Measurements from ENCODE around the gene TNFRSF21. TPM values are rescaled to one million over a fixed set of nuclear protein-coding genes. Genes with fewer than 3 reads are reported as not detected.
A peak's percentile ranks its signal among the peaks of the same experiment; 100 is the strongest.

The TNFRSF21 gene
- total and polyA plus RNA-seq, 2 of the 8 experiments (the other 6 are each of a cell fraction or from before 2014, with no cell fraction given) = 16.4 to 52.7 TPM

DNA sequence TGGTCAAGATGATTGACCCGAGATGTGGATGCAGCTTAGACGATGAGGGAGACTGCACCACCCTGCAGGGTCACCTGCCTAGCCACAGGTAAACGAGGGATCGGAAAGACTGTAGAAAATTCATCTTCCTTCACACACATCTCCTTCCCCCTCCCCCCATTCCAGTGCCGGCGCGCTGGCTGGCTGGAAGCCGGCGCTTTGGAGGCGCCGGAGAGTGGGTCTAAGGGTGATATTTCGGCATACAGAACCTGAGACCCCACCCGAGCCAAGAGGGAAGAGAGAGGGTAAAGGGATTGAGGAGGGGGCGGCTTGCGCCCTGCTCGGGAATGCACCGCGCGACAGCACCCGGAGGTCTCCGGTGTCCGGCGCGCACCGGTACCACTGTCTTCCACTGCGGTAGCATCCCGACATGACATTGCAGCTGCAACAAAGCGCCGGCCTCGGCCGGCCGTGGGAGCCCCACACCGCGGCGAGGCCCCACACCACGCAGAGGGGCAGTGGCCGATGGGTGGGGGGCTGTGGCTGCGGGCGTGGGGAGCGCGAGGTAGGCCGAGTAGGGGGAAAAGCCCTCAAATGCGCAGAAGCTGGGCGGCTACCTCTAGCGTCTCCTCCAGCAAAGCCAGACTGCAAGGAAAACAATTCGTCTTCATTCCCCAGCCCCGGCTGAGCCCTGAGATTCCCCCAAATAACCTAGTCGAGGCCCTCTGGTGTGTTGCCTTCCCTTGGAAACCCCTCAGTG lies 984 bp downstream of the TNFRSF21 start (continued):
- no peak for TF ChIP-seq CHD7 (IDR thresholded peaks at IDR 0.05; ENCODE audit: insufficient replicate concordance, low read length)
- TF ChIP-seq, protein P1, sequence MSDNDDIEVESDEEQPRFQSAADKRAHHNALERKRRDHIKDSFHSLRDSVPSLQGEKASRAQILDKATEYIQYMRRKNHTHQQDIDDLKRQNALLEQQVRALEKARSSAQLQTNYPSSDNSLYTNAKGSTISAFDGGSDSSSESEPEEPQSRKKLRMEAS (IDR thresholded peaks at IDR 0.05) = no peak
- TF ChIP-seq TBP (IDR thresholded peaks at IDR 0.05; ENCODE audit: low read depth, low read length) = no peak
- TF ChIP-seq TEAD4 (IDR thresholded peaks at IDR 0.05; ENCODE audit: low read depth, low read length) = 0 out of 2 replicates have a peak, but pooled peaks have one; percentile 1
- no peak for TF ChIP-seq SIN3A (conservative IDR thresholded peaks at IDR 0.05 in 1 of 2, IDR thresholded peaks at IDR 0.05 in 1 of 2; ENCODE audit: low read depth in 1 of 2, low read length in 2 of 2)
- no peak for TF ChIP-seq ATF2 (IDR thresholded peaks at IDR 0.05; ENCODE audit: low read length)
- no peak for TF ChIP-seq BRCA1 (IDR thresholded peaks at IDR 0.05; ENCODE audit: low read depth, low read length)
- TF ChIP-seq RXRA (IDR thresholded peaks at IDR 0.05; ENCODE audit: insufficient read depth, low read depth, low read length) = no peak
